Ishikawa (cell line): ENCODE data around the gene KMT2D.

Source experiments
- CEBPB ChIP-seq: IDR thresholded peaks from 2 replicates; pipeline ENCODE4 v1.6.1; 2012
- CREB1 ChIP-seq: IDR thresholded peaks from 2 replicates; pipeline ENCODE4 v1.6.1; 2012; ENCODE audit warnings: low read depth
- EGR1 ChIP-seq: IDR thresholded peaks from 2 replicates; pipeline ENCODE4 v1.6.1; 2012
- EP300 ChIP-seq: IDR thresholded peaks from 2 replicates; pipeline ENCODE4 v1.6.1; 2012; ENCODE audit warnings: borderline replicate concordance
- FOXM1 ChIP-seq: IDR thresholded peaks from 2 replicates; pipeline ENCODE4 v1.6.1; 2012; ENCODE audit warnings: low read depth, borderline replicate concordance
- NFIC ChIP-seq: IDR thresholded peaks from 2 replicates; pipeline ENCODE4 v1.6.1; 2012
- RAD21 ChIP-seq: IDR thresholded peaks from 2 replicates; pipeline ENCODE4 v1.6.1; 2012; ENCODE audit warnings: low read depth
- REST ChIP-seq: IDR thresholded peaks from 2 replicates; pipeline ENCODE4 v1.6.1; 2012; ENCODE audit warnings: low read depth, mild to moderate bottlenecking
- TAF1 ChIP-seq: IDR thresholded peaks from 2 replicates; pipeline ENCODE4 v1.6.1; 2012; ENCODE audit warnings: low read depth, mild to moderate bottlenecking
- TCF12 ChIP-seq: IDR thresholded peaks from 2 replicates; pipeline ENCODE4 v1.6.1; 2012; ENCODE audit warnings: low read depth
- TEAD4 ChIP-seq: IDR thresholded peaks from 2 replicates; pipeline ENCODE4 v1.6.1; 2012
- YY1 ChIP-seq: IDR thresholded peaks from 2 replicates; pipeline ENCODE4 v1.6.1; 2012; ENCODE audit warnings: low read depth
- ZBTB7A ChIP-seq: IDR thresholded peaks from 2 replicates; pipeline ENCODE4 v1.6.1; 2012; ENCODE audit warnings: low read depth
- TF ChIP-seq, protein P1 (sequence below): IDR thresholded peaks from 2 replicates; pipeline ENCODE4 v1.6.1; 2012
- TF ChIP-seq, protein P2 (sequence below): IDR thresholded peaks from 2 replicates; pipeline ENCODE4 v1.6.1; 2012

The KMT2D gene

GRCh38 chr12:49038291-49038955 is 22.2 kb downstream of the KMT2D start:
- TF ChIP-seq TCF12 = no peak
- TF ChIP-seq RAD21 = no peak
- TF ChIP-seq FOXM1 = no peak
- no peak for TF ChIP-seq NFIC
- TF ChIP-seq EGR1 = no peak
- TF ChIP-seq, protein P1, sequence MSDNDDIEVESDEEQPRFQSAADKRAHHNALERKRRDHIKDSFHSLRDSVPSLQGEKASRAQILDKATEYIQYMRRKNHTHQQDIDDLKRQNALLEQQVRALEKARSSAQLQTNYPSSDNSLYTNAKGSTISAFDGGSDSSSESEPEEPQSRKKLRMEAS = no peak
- no peak for TF ChIP-seq TAF1
- TF ChIP-seq, protein P2, sequence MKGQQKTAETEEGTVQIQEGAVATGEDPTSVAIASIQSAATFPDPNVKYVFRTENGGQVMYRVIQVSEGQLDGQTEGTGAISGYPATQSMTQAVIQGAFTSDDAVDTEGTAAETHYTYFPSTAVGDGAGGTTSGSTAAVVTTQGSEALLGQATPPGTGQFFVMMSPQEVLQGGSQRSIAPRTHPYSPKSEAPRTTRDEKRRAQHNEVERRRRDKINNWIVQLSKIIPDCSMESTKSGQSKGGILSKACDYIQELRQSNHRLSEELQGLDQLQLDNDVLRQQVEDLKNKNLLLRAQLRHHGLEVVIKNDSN = no peak
- no peak for TF ChIP-seq CEBPB
- no peak for TF ChIP-seq REST

GRCh38 chr12:49037947-49038237 is 22.7 kb downstream of the KMT2D start:
- no peak for TF ChIP-seq FOXM1
- no peak for TF ChIP-seq TAF1
- TF ChIP-seq, protein P1 = no peak
- TF ChIP-seq RAD21 = no peak
- no peak for TF ChIP-seq NFIC
- no peak for TF ChIP-seq ZBTB7A

GRCh38 chr12:49037111-49037946 is 23.3 kb downstream of the KMT2D start:
- TF ChIP-seq, protein P2 = no peak
- TF ChIP-seq FOXM1 = no peak
- TF ChIP-seq REST = no peak
- TF ChIP-seq TCF12 = no peak
- TF ChIP-seq, protein P1 = no peak
- no peak for TF ChIP-seq CEBPB
- no peak for TF ChIP-seq TAF1
- TF ChIP-seq TEAD4 = no peak
- TF ChIP-seq EP300 = no peak
- TF ChIP-seq EGR1 = no peak
- no peak for TF ChIP-seq ZBTB7A
- TF ChIP-seq YY1 = no peak
- no peak for TF ChIP-seq RAD21
- no peak for TF ChIP-seq NFIC
- no peak for TF ChIP-seq CREB1

- no peak for TF ChIP-seq TCF12
- TF ChIP-seq RAD21 = no peak
- TF ChIP-seq EGR1 = no peak
- no peak for TF ChIP-seq REST
- no peak for TF ChIP-seq CREB1
- TF ChIP-seq, protein P2 = no peak
- no peak for TF ChIP-seq CEBPB
- no peak for TF ChIP-seq ZBTB7A
- TF ChIP-seq TEAD4 = no peak
- no peak for TF ChIP-seq EP300
- no peak for TF ChIP-seq NFIC
- no peak for TF ChIP-seq TAF1
- no peak for TF ChIP-seq FOXM1
- no peak for TF ChIP-seq YY1
- TF ChIP-seq, protein P1 = no peak
These were observed 24.6 kb downstream of the KMT2D start for GRCh38 chr12:49036029-49036428.
